ENCODE measurements around the gene AGMO.
A peak's percentile ranks its signal among the peaks of the same experiment; 100 is the strongest.

AGMO gene

DNA sequence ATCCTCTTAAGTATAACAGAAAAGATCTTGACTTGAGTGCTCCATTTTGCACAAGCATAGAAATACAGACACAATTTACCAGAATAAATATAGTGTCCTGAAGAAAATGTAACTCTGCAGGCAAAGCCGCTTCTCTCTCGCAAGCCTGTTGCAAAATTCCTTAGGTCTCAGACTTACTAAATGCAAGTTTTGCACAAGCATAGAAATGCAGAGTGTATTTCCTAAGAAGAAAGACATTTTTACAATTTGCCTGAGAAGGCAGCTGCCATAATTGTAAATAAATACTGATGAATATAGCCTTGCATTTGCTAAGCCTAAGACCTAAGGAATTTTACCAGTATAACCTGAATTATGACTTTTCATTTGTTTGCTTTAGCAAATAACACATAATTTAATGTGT lies 67.1 kb downstream of the AGMO start:
- DNase-seq = no peak

DNA sequence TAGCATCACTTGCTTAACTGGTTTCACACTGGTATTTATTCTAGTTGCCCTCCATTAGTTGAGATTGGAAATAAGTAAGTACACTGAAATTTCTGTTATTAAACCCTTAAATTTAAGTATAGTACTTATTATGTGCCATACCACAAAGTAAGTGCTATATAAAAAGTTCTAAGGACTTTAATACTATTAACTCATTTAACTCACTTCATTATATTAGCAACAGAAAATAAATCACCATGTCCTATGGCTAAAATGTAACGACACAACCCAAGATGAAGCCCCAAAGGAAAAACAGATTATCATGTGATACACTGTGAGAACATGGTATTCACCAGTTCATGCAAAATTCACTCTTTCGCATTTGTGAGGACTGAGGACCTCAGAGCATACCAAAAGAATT lies 70.5 kb downstream of the AGMO start:
- DNase-seq = no peak

DNA sequence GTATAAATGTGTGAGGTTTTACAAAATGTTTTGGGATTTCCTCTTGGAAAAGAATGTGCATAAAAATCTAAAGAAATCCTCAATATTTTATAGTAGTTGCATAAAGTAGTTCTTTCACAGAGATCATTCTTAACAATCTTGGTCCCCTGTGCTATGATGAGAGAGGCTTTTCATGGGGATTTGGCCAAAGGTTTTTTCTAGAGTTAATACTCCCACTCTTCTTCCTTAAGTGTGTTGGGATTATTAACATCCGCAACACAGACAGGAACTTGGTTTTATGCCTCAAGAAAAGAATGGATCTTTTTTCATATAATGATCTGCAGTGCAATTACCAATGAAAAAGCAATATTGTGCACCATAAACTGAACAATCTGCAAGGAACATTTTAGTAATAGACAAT lies 71.5 kb downstream of the AGMO start:
- DNase-seq = no peak

- no peak for DNase-seq
These were observed 72.0 kb downstream of the AGMO start for GRCh38 chr7:15489861-15490260.

DNA sequence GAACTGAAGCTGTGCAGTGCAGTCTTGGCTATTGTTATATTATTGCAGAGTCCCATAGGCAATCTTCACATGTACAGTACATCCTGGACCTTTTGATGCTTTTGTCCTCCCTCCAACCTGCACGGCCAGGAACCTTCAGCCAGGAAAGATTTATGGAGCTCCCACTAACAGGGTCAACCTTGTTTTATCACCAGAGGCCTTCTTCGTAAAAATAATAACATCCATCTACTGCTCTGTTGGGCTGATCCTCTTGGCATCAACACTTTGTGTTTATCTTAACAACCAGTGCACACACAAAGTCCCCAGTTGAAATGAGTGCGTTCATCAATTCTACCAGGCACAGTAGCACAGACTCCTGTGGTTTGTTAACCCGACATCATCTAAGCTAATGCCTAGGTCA lies 72.4 kb downstream of the AGMO start:
- DNase-seq = no peak

- DNase-seq = no peak
These were observed 73.4 kb downstream of the AGMO start for GRCh38 chr7:15488401-15488800.

DNA sequence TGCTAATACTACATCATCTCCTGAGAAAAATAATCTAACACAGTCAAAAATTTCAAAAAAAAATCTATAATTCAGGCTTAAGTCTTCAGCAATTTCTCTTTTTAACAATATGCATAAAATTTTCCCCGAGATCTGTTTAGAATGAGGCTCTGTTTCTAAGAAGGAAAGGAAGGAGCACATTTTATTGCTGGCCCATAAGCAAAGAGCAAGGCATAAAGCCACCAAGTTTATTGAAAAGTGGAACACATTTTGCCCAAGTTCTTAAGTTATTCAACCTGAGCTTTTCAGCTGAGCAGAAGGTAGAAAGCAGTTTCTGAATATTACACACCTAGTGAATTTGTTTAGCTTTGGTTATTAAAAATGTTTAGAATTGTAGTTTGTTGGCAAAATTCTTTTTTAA lies 73.9 kb downstream of the AGMO start:
- no peak for DNase-seq

DNA sequence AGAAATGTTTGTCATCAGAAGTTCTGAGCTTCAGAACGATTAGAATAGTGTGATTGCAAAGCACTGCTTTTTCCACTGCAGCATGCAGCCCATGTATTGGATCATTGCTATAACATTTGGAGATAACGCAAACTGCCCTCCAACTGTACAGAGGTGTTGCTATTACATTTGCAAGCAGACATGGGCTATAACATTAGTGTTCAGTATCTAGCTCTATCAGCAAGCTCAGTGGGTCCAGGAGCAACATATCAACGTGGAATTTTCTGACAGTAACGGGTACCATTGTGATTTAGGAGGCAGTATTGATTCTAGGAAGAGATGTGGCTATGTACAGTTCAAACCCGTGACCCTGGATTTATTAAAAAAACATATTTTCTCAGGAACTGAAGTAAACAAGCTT lies 75.8 kb downstream of the AGMO start:
- DNase-seq = no peak

DNA sequence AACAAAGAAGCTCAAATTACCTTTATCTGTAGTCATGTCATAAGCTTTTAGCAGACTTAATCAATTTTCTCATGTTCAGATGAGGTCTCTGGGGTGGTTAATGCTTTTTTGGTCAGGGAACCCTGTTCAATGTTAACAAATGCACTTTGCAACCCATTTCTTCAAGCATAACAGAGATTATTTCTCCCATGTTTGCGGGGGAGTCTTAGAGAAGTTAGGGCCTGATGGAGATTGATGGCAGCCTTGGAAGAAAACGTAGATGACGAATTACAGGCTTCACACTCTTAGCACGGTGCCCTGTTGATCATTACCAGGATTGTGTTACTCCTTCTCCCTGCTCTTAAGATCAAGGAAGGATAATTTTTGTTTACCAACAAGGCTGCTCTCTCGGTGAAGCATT lies 76.4 kb downstream of the AGMO start:
- no peak for DNase-seq

- no peak for DNase-seq
These were observed 80.7 kb downstream of the AGMO start for GRCh38 chr7:15481132-15481531.

DNA sequence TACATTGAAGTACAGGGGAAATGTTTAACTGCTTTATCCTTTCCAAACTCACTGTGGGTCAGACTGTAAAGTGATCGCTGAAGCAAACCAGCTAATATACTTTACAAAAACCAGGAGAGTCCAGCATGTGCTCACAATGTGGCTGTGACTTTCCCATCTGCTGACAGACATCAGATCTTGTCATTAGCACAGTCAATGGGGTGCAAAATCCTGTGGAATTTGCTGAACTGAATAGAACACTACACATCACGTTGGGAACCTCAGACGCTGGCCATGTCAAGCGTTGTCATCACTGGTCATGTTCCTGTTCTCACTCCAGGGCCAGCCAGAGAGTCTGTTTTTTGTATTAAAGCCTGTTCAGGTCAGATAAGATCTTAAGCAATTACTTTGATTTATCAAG lies 83.4 kb downstream of the AGMO start:
- DNase-seq = no peak

DNA sequence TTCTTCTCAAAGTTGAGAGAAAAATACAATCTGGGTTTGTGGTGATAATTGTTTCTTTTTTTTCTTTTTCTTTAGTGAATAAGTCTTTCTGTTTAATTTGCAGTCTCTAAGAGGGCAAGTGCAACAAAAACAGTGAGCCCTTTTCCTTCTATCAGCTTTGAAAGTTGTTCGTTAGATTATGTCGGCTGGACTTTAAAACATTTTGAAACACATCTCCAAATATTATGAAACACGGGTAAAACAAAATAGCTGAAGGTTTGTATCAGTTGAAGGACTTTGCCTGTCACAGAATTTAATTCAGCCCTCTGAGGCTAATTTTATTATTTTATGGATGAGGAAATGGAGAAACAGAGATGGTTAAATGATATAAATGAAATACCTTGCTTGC lies 85.3 kb downstream of the AGMO start:
- no peak for DNase-seq

- no peak for DNase-seq
These were observed 85.8 kb downstream of the AGMO start for GRCh38 chr7:15475808-15476530.

GRCh38 chr7:15471669-15471950 lies 90.2 kb downstream of the AGMO start:
- DNase-seq = no peak

- DNase-seq = no peak
These were observed 90.8 kb downstream of the AGMO start for GRCh38 chr7:15470825-15471668.

DNA sequence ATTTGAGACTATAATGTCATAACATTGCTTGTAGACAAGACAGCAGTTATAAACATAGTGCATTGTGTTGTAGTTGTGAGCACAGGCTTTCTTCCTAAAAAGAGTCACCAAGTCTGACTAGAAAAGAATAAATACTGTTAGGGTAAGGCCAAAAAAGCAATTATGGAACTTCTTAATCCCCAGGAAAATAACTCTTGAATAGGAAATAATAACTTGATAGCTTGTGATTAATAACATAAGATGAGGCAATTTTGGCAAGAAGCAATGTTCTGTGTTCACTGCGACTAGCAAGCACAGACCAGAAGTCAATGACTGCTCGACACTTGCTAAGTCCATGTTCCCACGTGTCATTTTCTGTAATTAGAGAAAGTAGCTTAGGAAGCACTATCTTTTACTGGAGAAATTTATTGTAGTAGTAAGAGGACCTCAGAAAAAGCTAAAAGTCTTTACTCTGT lies 97.1 kb downstream of the AGMO start:
- no peak for DNase-seq

DNA sequence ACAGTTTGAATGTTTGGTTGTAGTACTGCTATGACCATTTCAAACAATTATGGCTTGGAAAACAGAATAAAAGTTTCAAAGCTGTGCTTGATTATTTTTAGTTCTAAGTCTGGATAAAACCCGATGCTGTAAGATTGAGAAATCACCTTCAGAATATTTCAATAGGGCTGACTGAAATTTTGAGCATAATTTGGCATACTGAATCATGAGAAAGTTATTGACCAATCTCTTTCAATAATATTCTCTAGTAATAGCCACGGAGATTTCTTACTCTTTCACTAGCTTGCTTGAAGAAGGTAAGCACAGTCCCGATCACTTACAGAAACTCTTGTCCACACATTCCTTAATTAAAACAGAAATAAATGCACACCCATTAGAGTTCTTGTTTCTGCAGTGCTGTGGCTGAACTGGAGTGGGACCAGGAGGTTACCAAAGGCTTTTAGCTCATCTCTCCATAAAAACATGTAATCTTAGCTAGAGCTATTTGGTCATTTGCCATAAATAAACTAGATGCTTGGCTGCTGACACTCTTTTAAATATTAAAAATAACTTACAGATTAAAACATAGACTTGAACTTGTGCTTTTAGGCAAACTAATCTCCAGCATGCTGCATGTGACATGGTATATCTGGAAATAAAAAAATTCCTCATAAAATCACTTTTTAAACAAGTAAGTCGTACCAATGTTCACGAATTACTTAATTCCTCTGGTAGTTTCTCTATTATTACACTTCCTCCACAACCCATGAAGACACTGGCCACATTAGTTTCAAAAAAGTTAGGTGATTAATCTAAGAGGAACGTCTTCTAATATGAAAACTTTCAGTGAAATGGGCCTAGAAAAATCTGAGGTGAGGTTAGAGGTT lies 97.8 kb downstream of the AGMO start:
- DNase-seq = no peak

DNA sequence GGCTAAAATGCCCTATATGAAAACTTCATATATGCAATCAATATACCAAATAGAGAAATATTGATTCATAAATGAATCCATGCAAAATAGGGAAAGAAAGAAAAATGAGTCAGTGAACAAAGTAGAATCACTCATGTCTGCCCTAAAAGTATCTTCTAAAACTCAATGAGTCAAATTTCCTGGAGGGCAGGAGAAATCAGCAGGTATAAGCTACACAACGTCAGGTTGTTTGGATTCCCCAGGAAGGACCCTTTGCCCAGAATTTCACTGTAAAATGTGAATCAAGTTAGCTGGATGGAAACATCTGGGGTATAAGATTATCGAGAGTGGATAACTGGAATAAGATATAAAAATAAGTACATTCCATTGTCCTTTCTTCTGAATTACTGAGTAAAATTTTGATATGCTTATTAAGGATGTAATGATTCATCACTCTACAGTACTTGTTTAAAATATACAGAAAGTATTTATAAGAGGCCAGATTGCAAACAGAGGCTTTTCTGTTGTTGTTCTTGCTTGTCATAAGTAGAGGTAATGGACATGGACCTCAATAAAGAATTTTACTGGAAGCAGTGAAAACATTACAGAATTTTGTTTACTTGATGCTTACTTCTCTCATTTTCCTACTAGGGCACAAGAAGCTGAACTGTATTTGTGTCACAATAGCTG lies 99.0 kb downstream of the AGMO start:
- no peak for DNase-seq

- DNase-seq = no peak
These were observed 100.2 kb downstream of the AGMO start for GRCh38 chr7:15461576-15461975.

GRCh38 chr7:15459018-15459615 lies 102.7 kb downstream of the AGMO start:
- DNase-seq = peak; percentile 20

- DNase-seq = no peak
These were observed 103.5 kb downstream of the AGMO start for GRCh38 chr7:15457990-15458955.
